DMS 273 treated with DMSO at 0.1 percent for 48 hours (cell line): ENCODE data around the gene INTS7.

Source experiments
- DNase-seq: peaks from one replicate; lab custom pipeline; 2025; lab: John Stamatoyannopoulos, UW

INTS7 gene, protein sequence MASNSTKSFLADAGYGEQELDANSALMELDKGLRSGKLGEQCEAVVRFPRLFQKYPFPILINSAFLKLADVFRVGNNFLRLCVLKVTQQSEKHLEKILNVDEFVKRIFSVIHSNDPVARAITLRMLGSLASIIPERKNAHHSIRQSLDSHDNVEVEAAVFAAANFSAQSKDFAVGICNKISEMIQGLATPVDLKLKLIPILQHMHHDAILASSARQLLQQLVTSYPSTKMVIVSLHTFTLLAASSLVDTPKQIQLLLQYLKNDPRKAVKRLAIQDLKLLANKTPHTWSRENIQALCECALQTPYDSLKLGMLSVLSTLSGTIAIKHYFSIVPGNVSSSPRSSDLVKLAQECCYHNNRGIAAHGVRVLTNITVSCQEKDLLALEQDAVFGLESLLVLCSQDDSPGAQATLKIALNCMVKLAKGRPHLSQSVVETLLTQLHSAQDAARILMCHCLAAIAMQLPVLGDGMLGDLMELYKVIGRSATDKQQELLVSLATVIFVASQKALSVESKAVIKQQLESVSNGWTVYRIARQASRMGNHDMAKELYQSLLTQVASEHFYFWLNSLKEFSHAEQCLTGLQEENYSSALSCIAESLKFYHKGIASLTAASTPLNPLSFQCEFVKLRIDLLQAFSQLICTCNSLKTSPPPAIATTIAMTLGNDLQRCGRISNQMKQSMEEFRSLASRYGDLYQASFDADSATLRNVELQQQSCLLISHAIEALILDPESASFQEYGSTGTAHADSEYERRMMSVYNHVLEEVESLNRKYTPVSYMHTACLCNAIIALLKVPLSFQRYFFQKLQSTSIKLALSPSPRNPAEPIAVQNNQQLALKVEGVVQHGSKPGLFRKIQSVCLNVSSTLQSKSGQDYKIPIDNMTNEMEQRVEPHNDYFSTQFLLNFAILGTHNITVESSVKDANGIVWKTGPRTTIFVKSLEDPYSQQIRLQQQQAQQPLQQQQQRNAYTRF

DNA sequence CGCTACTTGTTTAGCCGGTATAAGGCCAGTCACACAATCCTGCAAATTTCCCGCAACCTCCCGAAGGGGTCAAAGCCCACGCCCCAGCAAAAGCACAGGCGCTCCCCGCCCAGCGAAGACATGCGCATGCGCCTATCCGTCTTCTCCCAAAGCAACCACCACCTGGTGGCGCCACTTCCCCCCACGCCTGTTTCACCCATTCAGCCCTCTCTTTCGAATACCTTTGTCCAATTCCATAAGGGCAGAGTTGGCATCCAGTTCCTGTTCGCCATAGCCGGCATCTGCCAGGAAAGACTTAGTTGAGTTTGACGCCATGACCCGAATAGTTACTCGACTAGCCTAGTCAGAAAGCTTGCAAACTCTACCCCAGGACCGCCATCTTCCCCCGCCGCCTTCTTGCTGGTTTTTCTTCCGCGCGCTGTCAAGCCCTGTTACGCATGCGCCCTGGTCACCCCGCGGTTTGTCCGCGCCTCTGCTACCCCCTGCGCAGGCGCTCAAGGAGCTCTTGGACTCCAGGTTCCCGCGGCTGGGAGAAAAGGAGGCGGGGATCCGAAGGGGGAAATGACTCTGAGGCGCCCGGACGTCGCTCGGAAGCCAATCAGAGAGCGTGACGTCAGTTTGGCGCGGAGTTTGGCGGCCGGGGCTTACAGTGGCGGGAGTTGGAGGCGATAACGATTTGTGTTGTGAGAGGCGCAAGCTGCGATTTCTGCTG, at the start of gene INTS7, which contains the start of gene DTL:
Gene INTS7, minus strand, starts transcription at position 435 of the 712 bp plus-strand sequence. Its CDS starts 120 bp downstream, at position 315.
Gene DTL, plus strand, starts transcription at position 626 of the 712 bp plus-strand sequence. CDS start 143 bp downstream, outside the sequence.
- DNase-seq, result peak; percentile 98

DNA sequence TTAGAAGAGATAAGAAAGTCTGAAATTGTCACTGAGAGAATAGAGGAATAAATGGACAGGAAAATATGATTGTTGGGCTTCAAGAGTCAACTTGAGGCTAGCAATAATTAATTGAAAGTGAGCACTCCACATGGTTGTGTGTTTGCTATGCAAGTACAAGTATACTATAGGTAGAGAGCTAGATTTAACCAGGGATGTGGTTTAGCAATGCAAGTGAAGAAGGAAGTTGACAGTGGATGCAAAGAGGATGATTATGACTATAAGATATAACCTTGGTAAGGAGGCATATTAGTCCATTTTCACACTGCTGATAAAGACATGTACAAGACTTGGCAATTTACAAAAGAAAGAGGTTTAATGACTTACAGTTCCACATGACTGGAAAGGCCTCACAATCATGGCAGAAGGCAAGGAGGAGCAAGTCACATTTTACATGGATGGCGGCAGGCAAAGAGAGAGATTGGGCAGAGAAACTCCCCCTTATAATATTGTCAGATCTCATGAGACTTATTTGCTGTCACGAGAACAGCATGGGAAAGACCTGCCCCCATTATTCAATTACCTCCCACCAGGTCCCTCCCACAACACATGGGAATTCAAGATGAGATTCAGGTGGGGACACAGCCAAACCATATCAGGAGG, 47.5 kb upstream of the INTS7 start:
- no peak for DNase-seq

DNA sequence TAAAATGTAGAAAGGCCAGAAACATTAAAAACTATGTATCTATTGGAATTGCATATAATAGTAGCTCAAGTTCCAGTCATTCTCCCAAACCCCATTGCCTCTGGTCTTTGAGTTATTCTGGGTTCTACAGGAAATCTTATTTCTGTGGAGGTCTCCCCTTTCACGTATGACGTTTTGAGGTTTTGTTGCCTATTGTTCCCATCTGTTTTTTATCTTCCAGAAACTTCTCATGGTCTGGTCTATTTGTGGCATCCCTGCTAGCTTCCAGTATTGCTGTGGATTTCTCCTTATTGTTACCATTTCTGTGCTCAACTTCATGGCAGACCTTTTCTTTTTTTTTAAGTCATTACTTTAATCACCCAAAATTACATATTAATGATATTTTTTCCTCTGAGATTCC, 43.5 kb upstream of the INTS7 start:
- no peak for DNase-seq

DNA sequence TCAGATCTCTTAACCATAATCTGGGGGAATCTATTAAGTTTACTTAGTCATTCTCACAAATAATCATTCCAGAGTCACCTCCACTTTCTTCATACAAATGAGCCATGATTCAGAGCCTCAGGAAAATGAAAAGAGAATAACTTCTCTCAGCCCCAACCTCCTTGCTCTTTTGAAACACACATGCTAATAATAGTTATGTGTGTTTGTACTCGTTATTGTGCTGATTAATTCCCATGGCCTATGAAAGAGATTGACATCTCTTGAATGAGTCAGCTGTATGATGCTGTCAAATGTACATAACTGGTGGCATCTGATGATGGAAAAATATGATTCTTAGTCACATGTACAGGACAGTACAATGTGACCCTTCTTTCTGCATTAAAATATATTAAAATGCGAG, 41.7 kb upstream of the INTS7 start:
- no peak for DNase-seq

DNA sequence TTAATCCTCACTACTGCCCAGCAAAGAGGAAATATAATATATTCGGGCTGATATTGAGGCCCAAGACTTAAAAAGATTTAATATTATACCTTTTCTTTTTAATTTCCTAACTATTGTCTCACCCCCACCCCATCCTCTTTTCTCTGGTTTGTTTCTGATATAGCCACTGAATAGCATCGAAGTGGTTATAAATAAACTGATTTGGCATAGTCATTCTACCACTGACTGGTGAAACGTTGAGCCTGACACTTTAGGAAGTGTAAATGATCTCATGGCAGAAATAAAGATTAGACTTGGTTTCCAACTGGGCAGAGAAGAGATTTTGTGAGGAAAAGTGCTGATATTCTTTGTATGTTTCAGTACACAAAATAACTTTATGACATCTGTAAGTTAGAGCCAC, 39.5 kb upstream of the INTS7 start:
- DNase-seq, result no peak

DNA sequence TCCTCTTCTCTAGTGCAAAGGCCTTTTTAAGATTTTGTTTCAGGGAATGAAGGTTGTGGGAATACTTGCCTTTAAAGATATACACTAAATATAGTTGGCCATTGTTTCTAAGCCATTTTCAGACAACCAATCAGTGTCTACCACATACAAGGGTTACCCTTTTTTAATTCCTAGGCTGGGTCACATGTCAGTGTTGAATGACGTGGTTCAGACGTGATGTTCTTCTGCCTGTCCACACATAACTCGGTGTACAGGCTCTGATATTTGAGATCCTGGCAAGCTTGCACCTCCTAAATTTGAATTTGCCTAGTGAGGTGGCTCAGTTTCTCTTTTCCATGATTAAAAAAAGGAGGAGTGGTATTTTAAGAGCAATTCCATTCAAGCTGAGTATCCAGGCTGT, 39.0 kb upstream of the INTS7 start:
- no peak for DNase-seq

DNA sequence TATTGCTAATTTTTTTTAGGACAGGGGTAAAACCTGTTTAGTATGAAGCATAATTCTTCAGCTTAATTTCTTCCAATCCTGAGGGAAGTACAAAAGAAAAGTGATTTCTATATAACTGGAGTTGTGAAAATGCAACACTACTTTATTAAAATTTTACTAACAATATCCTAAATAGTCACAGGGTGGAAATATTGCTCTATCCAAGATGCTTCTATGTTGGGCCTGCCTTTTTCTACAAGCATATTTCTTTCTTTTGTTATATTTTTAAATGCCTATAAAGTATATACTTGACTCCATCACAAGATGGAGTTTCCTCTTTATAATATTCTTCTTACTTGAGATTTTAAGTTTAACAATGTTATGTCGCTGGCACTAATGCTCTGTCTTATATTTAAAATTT, 38.1 kb upstream of the INTS7 start:
- no peak for DNase-seq

DNA sequence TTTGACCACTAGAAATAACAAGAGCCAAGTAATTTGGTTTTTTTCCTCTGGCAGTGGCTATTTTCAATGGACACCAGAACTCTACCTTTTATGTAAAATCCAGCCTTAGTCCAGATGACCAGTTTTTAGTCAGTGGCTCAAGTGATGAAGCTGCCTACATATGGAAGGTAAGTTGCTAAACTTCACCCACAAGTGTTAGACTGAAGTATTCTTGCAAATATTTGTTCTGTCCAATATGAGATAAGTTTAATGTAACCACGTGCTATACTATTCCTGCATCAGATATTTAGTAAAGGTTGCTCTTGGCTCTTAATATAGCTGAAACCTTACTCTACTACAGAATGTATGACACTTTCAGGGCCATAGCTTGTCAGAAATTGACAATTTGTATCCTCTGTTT, 36.7 kb upstream of the INTS7 start:
- DNase-seq, result no peak

DNA sequence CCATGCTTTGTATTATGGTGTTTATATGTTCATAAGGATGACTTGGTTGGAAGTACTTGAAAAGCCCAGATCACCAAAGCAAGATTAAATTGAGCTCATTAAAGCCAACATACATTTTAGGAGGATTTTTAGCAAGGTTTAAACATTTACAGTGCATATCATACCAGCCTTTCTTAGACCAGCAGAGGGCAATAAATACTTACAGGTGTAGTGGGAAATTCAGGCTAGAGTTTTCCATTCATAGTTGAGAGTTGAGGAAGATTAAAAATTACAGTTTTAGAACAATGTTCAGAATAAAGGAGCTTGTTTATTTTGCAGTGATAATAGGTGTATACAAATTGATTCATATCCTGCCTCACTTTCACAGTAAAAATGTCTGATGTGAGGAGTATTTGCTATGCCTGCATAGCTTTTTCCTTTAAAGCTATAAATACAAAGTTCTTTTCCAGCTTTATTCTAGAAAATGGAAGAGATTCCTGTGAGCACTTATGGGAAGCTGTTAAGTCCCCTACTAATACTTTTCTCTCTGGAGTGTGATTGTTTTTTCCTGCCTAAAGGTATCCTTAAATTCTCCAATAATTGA, 35.5 kb upstream of the INTS7 start:
- no peak for DNase-seq

DNA sequence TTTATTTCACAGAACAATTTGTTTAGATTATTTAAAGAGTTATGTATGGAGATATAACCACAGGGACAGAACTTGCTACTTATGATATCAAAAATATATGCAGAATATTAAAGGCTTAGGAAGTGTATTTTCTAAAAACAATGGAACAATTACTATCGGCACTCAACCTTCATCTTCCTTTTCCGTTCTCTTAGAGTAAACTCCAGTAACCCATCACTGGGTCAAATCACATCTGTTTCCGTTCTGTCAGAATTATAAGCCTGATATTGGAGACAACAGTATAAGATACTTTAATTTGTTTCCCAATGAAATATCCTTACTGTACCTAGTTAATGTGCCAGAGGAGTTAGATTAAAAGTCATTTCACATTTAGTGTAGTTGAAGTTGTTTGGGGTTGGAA, 32.4 kb upstream of the INTS7 start:
- no peak for DNase-seq

DNA sequence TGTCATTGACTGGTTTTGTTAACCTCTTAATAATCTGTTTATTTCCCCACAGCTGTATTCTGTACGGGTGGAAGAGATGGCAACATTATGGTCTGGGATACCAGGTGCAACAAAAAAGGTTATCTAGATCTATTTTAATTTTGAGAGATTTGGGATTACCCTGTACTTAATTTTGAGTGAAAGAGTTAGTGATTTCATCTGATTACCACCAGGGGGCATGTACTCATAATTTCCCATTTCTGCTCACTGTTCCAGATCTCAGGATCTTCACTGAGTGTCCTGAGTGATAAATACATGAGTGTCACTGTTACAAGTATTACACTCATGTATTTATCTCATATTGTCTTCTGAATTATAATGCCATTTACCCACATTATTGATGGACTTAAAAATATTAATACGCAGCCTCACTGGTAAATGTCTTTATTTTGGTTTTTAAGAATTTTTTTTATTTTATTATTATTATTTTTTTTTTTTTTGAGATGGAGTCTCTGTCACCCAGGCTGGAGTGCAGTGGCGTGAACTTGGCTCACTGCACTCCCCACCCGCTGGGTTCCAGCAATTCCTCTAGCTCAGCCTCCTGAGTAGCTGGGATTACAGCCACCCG, 27.6 kb upstream of the INTS7 start:
- peak; percentile 25 for DNase-seq

DNA sequence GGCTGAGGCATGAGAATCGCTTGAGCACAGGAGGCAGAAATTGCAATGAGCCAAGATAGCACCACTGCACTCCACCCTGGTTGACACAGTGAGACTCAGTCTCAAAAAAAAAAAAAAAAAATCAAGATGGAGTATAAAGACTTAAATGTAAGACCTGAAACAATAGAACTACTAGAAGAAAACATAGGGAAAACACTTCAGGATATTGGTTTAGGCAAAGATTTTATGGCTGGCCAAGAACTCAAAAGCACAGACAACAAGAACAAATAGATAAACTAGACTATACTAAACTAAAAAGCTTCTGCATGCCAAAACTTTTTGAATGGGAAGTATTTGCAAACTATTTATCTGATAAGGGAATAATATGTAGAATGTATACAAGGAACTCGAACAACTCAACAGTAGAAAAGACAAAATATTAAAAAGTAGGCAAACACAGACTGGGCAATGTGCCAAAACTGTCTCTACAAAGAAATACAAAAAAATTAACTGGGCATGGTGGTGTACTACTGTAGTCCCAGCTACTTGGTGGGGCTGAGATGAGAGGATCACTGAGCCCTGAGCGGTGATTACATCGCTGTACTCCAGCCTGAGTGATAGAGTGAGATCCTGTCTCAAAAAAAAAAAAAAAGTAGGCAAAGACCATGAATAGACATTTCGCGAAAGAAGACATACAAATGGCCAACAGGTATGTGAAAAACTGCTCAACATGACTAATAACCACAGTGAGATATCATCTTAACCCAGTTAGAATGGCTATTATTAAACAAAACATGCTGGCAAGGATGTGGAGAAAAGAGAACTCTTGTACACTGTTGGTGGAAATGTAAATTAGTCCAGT, 25.5 kb upstream of the INTS7 start:
- no peak for DNase-seq

DNA sequence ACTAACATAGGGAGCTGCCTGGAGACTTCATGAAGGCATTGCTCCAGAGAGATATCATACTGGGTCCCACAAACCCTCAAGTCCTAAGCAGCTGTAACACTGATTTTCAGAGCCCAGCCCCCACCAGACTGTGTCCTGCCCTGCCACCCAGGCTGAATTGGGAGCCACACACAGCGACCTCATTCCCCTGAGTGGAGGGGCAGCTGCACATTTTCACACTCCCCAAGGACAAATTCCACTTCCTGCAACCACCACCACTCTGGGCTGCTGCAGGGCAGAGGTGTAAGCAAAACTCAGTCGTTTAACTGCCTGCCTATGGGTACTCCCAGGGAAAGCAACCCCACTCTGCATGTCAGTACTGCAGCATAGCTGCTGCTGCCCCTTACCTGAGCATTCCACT, 20.0 kb upstream of the INTS7 start:
- no peak for DNase-seq

DNA sequence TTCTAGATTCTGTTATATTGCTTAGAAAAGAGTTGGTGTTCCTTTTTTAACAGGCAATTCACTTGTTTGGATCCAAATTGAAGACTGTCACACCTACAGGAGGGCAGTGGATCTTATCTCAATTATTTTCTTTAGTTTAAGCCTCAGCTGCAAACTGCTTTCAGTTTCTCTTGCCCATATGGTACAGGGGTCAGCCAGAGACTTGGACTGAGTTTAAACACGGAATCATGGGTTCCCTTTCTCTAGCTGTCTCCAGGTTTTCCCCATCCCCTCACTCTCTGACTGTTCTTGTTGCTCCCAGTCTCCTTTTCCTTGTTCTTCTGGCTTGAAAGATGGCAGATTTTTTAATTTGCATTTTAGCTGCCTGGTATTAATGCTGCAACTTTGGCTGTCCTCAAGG, 18.6 kb upstream of the INTS7 start:
- no peak for DNase-seq

DNA sequence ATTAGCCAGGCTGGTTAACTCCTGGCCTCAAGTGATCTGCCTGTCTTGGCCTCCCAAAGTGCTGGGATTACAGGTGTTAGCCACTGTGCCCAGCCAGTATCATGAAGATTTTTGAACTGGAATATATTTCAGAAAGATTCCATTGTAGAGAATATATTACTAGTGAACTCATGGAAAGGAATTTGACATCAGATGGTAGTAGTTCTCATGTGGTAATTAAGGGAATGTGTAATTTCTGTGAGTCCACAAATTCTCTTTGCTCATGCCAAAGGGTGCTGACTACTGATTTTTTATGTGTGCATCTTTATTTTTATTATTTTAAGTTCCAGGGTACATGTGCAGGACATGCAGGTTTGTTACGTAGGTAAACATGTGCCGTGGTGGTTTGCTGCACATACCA, 10.6 kb upstream of the INTS7 start:
- DNase-seq, result no peak

DNA sequence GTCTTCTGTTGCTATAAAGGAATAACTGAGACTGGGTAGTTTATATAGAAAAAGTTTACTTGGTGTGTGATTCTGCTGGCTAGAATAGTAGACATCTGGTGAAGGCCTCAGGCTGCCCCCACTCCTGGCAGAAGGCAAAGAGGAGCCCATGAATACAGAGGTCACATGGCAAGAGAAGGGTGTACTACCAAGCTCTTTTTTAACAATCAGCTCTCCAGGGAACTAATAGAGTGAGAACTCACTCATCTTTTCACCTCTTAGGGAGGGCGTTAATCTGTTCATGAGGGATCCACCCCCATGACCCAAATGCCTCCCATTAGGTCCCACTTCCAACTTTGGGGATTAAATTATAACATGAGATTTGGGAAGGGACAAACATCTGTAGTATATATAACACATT, 9.5 kb upstream of the INTS7 start:
- no peak for DNase-seq

DNA sequence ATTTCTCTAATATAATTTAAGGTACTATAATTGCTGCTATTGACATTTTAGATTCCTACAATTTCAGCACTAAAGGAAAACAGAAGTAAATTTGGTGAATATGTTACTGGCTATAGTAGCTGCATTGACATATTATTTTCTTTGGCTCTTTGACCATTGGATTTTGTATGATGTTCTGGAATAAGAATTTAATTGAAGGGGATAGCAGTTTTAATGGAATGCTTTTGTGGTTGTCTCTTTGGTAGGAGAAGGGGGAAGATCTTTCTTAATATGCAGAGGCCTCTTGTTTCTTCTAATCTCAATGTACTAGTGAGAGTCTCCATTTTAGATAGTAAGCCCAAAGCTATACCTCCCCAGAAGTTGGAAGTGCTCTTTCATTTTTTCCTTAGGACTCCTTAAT, 7.1 kb upstream of the INTS7 start:
- DNase-seq, result no peak

DNA sequence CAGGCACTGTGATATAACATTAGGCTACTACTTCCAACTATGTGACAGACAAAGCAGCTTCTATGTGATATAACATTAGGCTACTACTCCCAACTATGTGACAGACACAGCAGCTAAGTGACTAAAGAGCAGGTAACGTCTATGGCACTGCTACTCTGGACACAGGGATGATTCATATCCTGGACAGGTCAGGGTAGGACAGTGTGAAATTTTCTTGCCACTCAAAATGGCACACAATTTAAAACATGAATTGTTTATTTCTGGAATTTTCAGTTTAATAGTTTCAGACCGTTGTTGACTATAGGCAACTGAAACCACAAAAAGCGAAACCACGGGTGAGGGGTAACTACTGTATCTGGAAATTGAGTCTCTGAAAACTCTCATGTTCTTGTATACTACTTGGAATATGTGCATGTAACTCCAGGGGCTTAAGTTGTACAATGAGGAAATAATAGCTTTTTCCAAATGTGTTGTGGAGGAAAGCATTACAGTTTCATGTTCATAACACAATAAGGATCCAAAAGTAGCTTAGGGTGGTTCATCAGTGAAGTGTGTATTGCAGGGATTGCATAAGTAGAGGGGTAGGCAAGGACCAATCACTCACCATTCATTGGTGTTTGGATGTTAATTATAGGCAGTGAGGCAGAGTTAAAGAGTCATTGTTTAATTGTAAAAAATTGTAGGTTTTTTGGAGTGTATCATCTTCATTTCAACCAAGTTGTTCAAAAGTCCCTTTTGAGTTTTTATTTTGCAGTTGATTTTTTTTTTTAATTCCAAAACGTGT, 5.5 kb upstream of the INTS7 start:
- DNase-seq, result no peak

DNA sequence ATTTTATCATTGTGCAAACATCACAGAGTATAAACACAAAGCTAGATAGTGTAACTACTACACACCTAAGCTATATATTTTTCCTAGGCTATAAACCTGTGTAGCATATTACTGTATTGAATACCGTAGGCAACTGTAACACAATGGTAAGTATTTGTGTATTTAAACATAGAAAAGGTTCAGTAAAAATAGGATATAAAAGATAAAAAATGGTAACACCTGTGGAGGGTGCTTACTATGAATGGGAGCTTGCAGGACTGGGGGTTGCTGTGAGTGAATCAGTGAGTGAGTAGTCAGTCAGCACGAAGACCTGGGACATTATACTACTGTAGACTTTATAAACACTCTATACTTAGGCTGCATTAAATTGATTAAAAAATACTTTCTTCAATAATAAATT, 4.3 kb upstream of the INTS7 start:
- DNase-seq, result no peak
